ENCODE data around the gene C5orf63. TPM values are rescaled to one million over a fixed set of nuclear protein-coding genes. Genes with fewer than 3 reads are reported as not detected.

C5orf63 gene
- total and polyA plus RNA-seq, 9 of the 15 experiments (the other 6 are each of a cell fraction or from before 2014, with no cell fraction given): 1.8 to 24.6 (median 6.2) TPM

DNA sequence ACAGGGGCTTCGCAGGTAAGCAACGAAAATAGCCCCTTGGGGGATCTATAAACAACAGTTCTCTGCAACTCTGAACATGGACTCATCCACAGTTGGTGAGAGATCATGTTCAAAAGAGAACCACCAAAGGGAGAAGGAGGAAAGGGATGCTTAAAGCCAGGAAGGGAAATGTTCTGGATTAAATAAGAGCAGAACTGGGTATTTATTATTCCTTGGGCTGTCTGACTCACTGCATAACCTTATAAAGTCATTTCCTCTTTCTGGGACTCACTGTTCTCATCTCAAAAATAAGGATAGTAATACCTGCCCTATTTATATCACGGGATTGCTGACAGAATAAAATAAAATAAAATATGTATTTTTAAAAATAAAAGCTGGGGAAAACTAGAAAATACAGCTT, 31.7 kb downstream of the C5orf63 start:
- peak overlapping the region; percentile 30; the same call in 1 of the 2 replicates for H3K4me2 ChIP-seq (ENCODE audit: insufficient read depth, low read length)
- H3K9ac ChIP-seq (ENCODE audit: insufficient read depth in 1 of 2, low read depth in 2 of 2, low read length in 2 of 2): no peak overlapping the region
- peaks cover 0 to 10% of the 10 kb centered on the region in 2 experiments; a peak in 2 of 5 replicates for H3K4me1 ChIP-seq (replicated peaks in 1 of 2; ENCODE audit: control insufficient read depth in 2 of 2, insufficient read depth in 2 of 2, low read length in 2 of 2)
- intact Hi-C loops (cut with micrococcal nuclease) (no loop called here), in situ Hi-C loops (cut with MboI) (no loop called here)
- no peaks in the 10 kb centered on the region for H3K9me3 ChIP-seq (replicated peaks; ENCODE audit: control insufficient read depth, insufficient read depth, low read depth, low read length)
- TF ChIP-seq SPI1 (IDR thresholded peaks at IDR 0.05; ENCODE audit: borderline replicate concordance, low read depth, low read length): peak; percentile 39; the same call in 1 of the 2 replicates
- TF ChIP-seq PHB (CRISPR knock-in tag; IDR thresholded peaks at IDR 0.05): no peak
- TF ChIP-seq SRF (CRISPR knock-in tag; IDR thresholded peaks at IDR 0.05): peak in 1 of 2 experiments; percentile 23; a peak in 1 of 4 replicates
- no peak for TF ChIP-seq ZNF77 (CRISPR knock-in tag; IDR thresholded peaks at IDR 0.05)
- TF ChIP-seq, protein P1, sequence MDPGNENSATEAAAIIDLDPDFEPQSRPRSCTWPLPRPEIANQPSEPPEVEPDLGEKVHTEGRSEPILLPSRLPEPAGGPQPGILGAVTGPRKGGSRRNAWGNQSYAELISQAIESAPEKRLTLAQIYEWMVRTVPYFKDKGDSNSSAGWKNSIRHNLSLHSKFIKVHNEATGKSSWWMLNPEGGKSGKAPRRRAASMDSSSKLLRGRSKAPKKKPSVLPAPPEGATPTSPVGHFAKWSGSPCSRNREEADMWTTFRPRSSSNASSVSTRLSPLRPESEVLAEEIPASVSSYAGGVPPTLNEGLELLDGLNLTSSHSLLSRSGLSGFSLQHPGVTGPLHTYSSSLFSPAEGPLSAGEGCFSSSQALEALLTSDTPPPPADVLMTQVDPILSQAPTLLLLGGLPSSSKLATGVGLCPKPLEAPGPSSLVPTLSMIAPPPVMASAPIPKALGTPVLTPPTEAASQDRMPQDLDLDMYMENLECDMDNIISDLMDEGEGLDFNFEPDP (CRISPR knock-in tag; IDR thresholded peaks at IDR 0.05): no peak
- TF ChIP-seq CSDE1 (IDR thresholded peaks at IDR 0.05): no peak
- no peak for TF ChIP-seq TAF7 (tag; IDR thresholded peaks at IDR 0.05)
- TF ChIP-seq, protein P2, sequence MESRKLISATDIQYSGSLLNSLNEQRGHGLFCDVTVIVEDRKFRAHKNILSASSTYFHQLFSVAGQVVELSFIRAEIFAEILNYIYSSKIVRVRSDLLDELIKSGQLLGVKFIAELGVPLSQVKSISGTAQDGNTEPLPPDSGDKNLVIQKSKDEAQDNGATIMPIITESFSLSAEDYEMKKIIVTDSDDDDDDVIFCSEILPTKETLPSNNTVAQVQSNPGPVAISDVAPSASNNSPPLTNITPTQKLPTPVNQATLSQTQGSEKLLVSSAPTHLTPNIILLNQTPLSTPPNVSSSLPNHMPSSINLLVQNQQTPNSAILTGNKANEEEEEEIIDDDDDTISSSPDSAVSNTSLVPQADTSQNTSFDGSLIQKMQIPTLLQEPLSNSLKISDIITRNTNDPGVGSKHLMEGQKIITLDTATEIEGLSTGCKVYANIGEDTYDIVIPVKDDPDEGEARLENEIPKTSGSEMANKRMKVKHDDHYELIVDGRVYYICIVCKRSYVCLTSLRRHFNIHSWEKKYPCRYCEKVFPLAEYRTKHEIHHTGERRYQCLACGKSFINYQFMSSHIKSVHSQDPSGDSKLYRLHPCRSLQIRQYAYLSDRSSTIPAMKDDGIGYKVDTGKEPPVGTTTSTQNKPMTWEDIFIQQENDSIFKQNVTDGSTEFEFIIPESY (CRISPR knock-in tag; IDR thresholded peaks at IDR 0.05): no peak
- TF ChIP-seq NFIX (CRISPR knock-in tag; IDR thresholded peaks at IDR 0.05; ENCODE audit: low read depth): no peak
- no peak for TF ChIP-seq KLF13 (tag; IDR thresholded peaks at IDR 0.05; ENCODE audit: borderline replicate concordance, low read depth)
- TF ChIP-seq ZBTB1 (CRISPR knock-in tag; IDR thresholded peaks at IDR 0.05; ENCODE audit: borderline replicate concordance, low read depth): no peak
- TF ChIP-seq ZNF175 (CRISPR knock-in tag; IDR thresholded peaks at IDR 0.05; ENCODE audit: low read depth): no peak
- no peak for TF ChIP-seq HNRNPL (IDR thresholded peaks at IDR 0.05; ENCODE audit: low read depth, low read length)
- TF ChIP-seq MYNN (IDR thresholded peaks at IDR 0.05): no peak
- TF ChIP-seq MYNN (CRISPR knock-in tag; IDR thresholded peaks at IDR 0.05): no peak
- TF ChIP-seq NFATC3 (IDR thresholded peaks at IDR 0.05): no peak
- no peak for TF ChIP-seq DNMT1 (IDR thresholded peaks at IDR 0.05)
- TF ChIP-seq NR4A1 (CRISPR knock-in tag; IDR thresholded peaks at IDR 0.05): no peak
- TF ChIP-seq NR4A1 (tag; IDR thresholded peaks at IDR 0.05): no peak
- DNase-seq (ENCODE audit: extremely low read depth in 1 of 4, low spot score in 3 of 4) (no peak), FAIRE-seq (no peak), ATAC-seq (peak; percentile 45)
- H3K27ac ChIP-seq (ENCODE audit: extremely low read depth, low read depth, low read length): no peak overlapping the region
- 0 out of 5 replicates have a peak, but pooled peaks cover 0 to 3% of the 10 kb centered on the region in 2 experiments for H3K27me3 ChIP-seq (ENCODE audit: control insufficient read depth in 2 of 2, insufficient read depth in 2 of 2, low read length in 2 of 2)
- H3K36me3 ChIP-seq (ENCODE audit: control insufficient read depth, insufficient read depth, low read length): no peaks in the 10 kb centered on the region; the same call in 2 of the 3 replicates
- H2AFZ ChIP-seq (ENCODE audit: low read depth, low read length): no peak overlapping the region
- CTCF ChIA-PET (ENCODE audit: low intra/inter-chr PET ratio): no interaction called here
- POLR2A ChIA-PET: interaction anchor here (0.6 to 1.4 kb wide), 2 partner anchors 10 to 495 kb away, joined by 3 to 8 read pairs; no protein-coding TSS in a partner anchor
- H4K20me1 ChIP-seq (replicated peaks; ENCODE audit: control insufficient read depth, insufficient read depth, low read length): no peaks in the 10 kb centered on the region
- H3K4me3 ChIP-seq: no peak overlapping the region
- WGBS (ENCODE audit: insufficient coverage, low coverage, missing lambda C conversion rate): 34% methylated on average over 3 of the region's 3 CpGs
- no peaks in the 10 kb centered on the region for H3K79me2 ChIP-seq (ENCODE audit: control insufficient read depth, insufficient read depth, low read length)
- no peaks in the 10 kb centered on the region for H3K9me1 ChIP-seq (ENCODE audit: control insufficient read depth, insufficient read depth, low read length)
- BruUV-seq (replicated peaks): no TSS peak
